Sigmoid colon (tissue), 7 donors: ENCODE data around the gene IFITM2. TPM values are rescaled to one million over a fixed set of nuclear protein-coding genes. Genes with fewer than 3 reads are reported as not detected.

Experiments
- DNase-seq: peaks from one replicate; pipeline ENCODE4 v3.0.0-alpha.2; 2019
- H3K27ac ChIP-seq, 4 donors: fragments of 200-600 bp; sonication (generic); one replicate each; pipeline ENCODE4 v1.5.1; 2016 to 2019; ENCODE audit warnings: mild to moderate bottlenecking in 1 of 4
- H3K27me3 ChIP-seq, 3 donors: fragments of 200-600 bp; sonication (generic); one replicate each; pipeline ENCODE4 v1.5.1; 2019; ENCODE audit warnings: mild to moderate bottlenecking in 1 of 3
- H3K36me3 ChIP-seq, 4 donors: fragments of 200-600 bp; sonication (generic); one replicate each; pipeline ENCODE4 v1.5.1; 2016 to 2019
- H3K4me1 ChIP-seq, 4 donors: fragments of 200-600 bp; sonication (generic); one replicate each; pipeline ENCODE4 v1.5.1; 2017 to 2019
- H3K4me3 ChIP-seq, 4 donors: fragments of 200-600 bp; sonication (generic); one replicate each; pipeline ENCODE4 v1.5.1; 2017 to 2019; ENCODE audit warnings: mild to moderate bottlenecking in 2 of 4, moderate library complexity in 1 of 4
- H3K9me3 ChIP-seq, 4 donors: fragments of 200-600 bp in 3 of 4; sonication (generic) in 3 of 4; one replicate each; pipeline versions ENCODE4 v1.5.1 to v1.6.1; 2013 to 2019
- EP300 ChIP-seq, 4 donors: sonication (generic); formaldehyde crosslinking; IDR thresholded peaks; one replicate each; pipeline ENCODE4 v1.6.1; 2017; ENCODE audit warnings: antibody characterized with exemption in 4 of 4
- POLR2A ChIP-seq, 2 donors: fragments of 450-650 bp; IDR thresholded peaks; one replicate each; pipeline ENCODE4 v1.6.1; 2016; ENCODE audit warnings: antibody characterized with exemption in 2 of 2, mild to moderate bottlenecking in 2 of 2, moderate library complexity in 2 of 2
- POLR2AphosphoS5 ChIP-seq, 4 donors: sonication (generic); formaldehyde crosslinking; IDR thresholded peaks; one replicate each; pipeline ENCODE4 v1.6.1; 2017; ENCODE audit warnings: antibody characterized with exemption in 4 of 4
- WGBS, 2 donors: extraction: QIAGEN DNeasy Blood & Tissue Kit; methylation state at CpG; one replicate each; pipeline ENCODE4 v1.1.7; 2013; 5-methylcytosine and 5-hydroxymethylcytosine counted together
- intact Hi-C: fragments of 100-400 bp; cut with DNase I; formaldehyde crosslinking; loops from one replicate; pipeline ENCODE4 v1.15.1; 2023
- polyA plus RNA-seq, 3 donors: library from polyadenylated mRNA; stranded (reverse); fragments of 200-250 nt; gene quantifications; one replicate each; pipeline ENCODE4 v1.2.3, GENCODE V29; 2013
- small RNA-seq, 3 donors: library from RNA; depleted of rRNA; stranded (forward); fragments of <200 nt; gene quantifications; one replicate each; pipeline ENCODE3, GENCODE V24; 2016
- total RNA-seq, 4 donors: library from RNA; depleted of rRNA; stranded (reverse); fragments of >200 nt; gene quantifications; one replicate each; pipeline ENCODE4 v1.1.0, GENCODE V29; 2016
- TF ChIP-seq, protein P1 (sequence below), 4 experiments: fragments of 450-650 bp in 3 of 4; fragments of 200-600 bp in 1 of 4; IDR thresholded peaks; one replicate each; pipeline ENCODE4 v1.5.1; 2016 to 2019; ENCODE audit warnings: antibody characterized with exemption in 4 of 4, mild to moderate bottlenecking in 3 of 4, moderate library complexity in 2 of 4
- donor health status: healthy with polysubstance abuse.
- donor health status: Bipolar disorder and iron deficiency.
- donor health status: healthy.

Gene IFITM2
- total and polyA plus RNA-seq, 7 donors: 73.3 to 461 (median 161) TPM

DNA sequence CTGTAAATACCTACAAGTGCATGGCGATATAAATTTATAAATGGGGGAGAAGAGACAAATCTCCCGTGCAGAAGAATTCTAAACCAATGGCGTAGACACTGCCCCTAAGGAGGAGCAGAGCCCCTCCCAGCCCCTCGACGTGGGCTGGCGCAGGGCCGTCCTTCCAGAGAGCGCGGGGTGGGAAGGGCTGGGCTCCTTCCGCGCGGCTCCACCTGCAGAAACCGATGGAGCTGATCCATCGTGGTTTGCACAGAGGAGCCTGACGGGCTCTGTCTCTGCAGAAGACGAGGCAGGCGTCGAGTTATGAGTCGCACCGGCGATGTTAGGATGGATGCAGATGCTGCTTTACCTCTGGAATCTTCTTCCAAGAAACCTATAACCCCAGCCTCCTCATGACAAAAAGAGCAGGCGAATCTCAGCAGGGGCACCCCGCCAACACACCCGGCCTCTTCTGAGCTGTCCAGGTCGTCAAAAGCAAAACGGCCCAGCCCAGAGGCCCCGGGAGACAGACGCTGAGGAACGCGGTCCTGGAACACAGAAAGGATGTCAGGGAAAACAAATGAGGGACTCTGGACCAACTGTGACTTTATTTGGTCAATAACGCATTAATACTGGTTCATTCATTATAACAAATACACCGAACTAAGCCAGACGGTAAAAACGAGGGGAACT, 50.6 kb downstream of the IFITM2 start:
- peak overlapping the region in 1 of 4 donors; percentile 15 for H3K27ac ChIP-seq
- 68 to 81% methylated on average over 34 of the region's 34 CpGs for WGBS, 2 donors
- no peaks in the 10 kb centered on the region for H3K36me3 ChIP-seq
- peaks cover 0 to 2% (median 0%) of the 10 kb centered on the region in 4 donors for H3K9me3 ChIP-seq
- TF ChIP-seq POLR2A (IDR thresholded peaks at IDR 0.05): no peak
- no peak for TF ChIP-seq POLR2AphosphoS5 (IDR thresholded peaks at IDR 0.05)
- TF ChIP-seq, protein P1, sequence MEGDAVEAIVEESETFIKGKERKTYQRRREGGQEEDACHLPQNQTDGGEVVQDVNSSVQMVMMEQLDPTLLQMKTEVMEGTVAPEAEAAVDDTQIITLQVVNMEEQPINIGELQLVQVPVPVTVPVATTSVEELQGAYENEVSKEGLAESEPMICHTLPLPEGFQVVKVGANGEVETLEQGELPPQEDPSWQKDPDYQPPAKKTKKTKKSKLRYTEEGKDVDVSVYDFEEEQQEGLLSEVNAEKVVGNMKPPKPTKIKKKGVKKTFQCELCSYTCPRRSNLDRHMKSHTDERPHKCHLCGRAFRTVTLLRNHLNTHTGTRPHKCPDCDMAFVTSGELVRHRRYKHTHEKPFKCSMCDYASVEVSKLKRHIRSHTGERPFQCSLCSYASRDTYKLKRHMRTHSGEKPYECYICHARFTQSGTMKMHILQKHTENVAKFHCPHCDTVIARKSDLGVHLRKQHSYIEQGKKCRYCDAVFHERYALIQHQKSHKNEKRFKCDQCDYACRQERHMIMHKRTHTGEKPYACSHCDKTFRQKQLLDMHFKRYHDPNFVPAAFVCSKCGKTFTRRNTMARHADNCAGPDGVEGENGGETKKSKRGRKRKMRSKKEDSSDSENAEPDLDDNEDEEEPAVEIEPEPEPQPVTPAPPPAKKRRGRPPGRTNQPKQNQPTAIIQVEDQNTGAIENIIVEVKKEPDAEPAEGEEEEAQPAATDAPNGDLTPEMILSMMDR (IDR thresholded peaks at IDR 0.05): no peak
- no peak for TF ChIP-seq EP300 (IDR thresholded peaks at IDR 0.05)
- H3K4me1 ChIP-seq: peaks cover 0 to 33% (median 27%) of the 10 kb centered on the region in 4 donors
- H3K4me3 ChIP-seq: peak overlapping the region in 1 of 4 donors; percentile 5
- peak; percentile 69 for DNase-seq
- intact Hi-C loops: loop anchor here (5.0 kb wide), 3 partner anchors 89 to 151 kb away; partner anchors contain the start of genes BET1L and RIC8A
- H3K27me3 ChIP-seq: peaks cover 0 to 16% (median 4%) of the 10 kb centered on the region in 3 donors

Small RNA genes within 50 kb of the gene (small RNA-seq; reads per million reads assigned to genes)
- gene AC136475.6: 0 reads per million in 3 donors

Other genes starting within 250 kb of the IFITM2 start
- gene SCGB1C1, start 114.7 kb upstream of the IFITM2 start, total RNA-seq: not detected
- not detected for gene SCGB1C1, start 114.7 kb upstream of the IFITM2 start, polyA plus RNA-seq
- gene BET1L, start 100.4 kb upstream of the IFITM2 start, total RNA-seq: 10 to 100 TPM; 22.8 to 29.6 (median 23.8) TPM
- gene BET1L, start 100.4 kb upstream of the IFITM2 start, polyA plus RNA-seq: 10 to 100 TPM; 33.8 to 48.1 (median 39.0) TPM
- 100 to 1,000 TPM in 1 of 4 donors, 10 to 100 TPM in 3; 73.7 to 103 (median 86.8) TPM for gene RIC8A, start 100.1 kb upstream of the IFITM2 start, total RNA-seq
- 10 to 100 TPM; 39.6 to 69.1 (median 47.9) TPM for gene RIC8A, start 100.1 kb upstream of the IFITM2 start, polyA plus RNA-seq
- 10 to 100 TPM in 3 of 4 donors, 1 to 10 TPM in 1; 6.4 to 12.5 (median 11.5) TPM for gene SIRT3, start 71.5 kb upstream of the IFITM2 start, total RNA-seq
- 10 to 100 TPM in 2 of 3 donors, 1 to 10 TPM in 1; 9.6 to 21.0 (median 12.5) TPM for gene SIRT3, start 71.5 kb upstream of the IFITM2 start, polyA plus RNA-seq
- 100 to 1,000 TPM in 2 of 4 donors, 10 to 100 TPM in 2; 86.2 to 118 (median 99.3) TPM for gene PSMD13, start 70.8 kb upstream of the IFITM2 start, total RNA-seq
- 100 to 1,000 TPM; 111 to 180 (median 138) TPM for gene PSMD13, start 70.8 kb upstream of the IFITM2 start, polyA plus RNA-seq
- gene NLRP6, start 29.4 kb upstream of the IFITM2 start, total RNA-seq: 1 to 10 TPM in 2 of 4 donors, under 1 TPM in 1, not detected in 1; 0.33 to 2.5 (median 1.6) TPM
- 1 to 10 TPM in 1 of 3 donors, not detected in 2; 3.3 TPM for gene NLRP6, start 29.4 kb upstream of the IFITM2 start, polyA plus RNA-seq
- 10 to 100 TPM; 11.4 to 15.3 (median 13.6) TPM for gene PGGHG, start 18.7 kb upstream of the IFITM2 start, total RNA-seq
- 10 to 100 TPM in 1 of 3 donors, 1 to 10 TPM in 2; 1.6 to 68.0 (median 3.6) TPM for gene PGGHG, start 18.7 kb upstream of the IFITM2 start, polyA plus RNA-seq
- gene IFITM5, start 8.3 kb upstream of the IFITM2 start, total RNA-seq: not detected
- not detected for gene IFITM5, start 8.3 kb upstream of the IFITM2 start, polyA plus RNA-seq
- gene IFITM1, start 6.2 kb downstream of the IFITM2 start, total RNA-seq: 10 to 100 TPM; 82.4 to 94.2 (median 92.6) TPM
- gene IFITM1, start 6.2 kb downstream of the IFITM2 start, polyA plus RNA-seq: 100 to 1,000 TPM in 1 of 3 donors, 10 to 100 TPM in 2; 41.2 to 580 (median 58.9) TPM
- 100 to 1,000 TPM; 278 to 463 (median 291) TPM for gene IFITM3, start 13.0 kb downstream of the IFITM2 start, total RNA-seq
- gene IFITM3, start 13.0 kb downstream of the IFITM2 start, polyA plus RNA-seq: 1,000 to 10,000 TPM in 1 of 3 donors, 100 to 1,000 TPM in 2; 116 to 1,104 (median 383) TPM
- 1 to 10 TPM; 1.4 to 9.1 (median 2.7) TPM for gene B4GALNT4, start 61.7 kb downstream of the IFITM2 start, total RNA-seq
- 1 to 10 TPM in 2 of 3 donors, not detected in 1; 7.6 to 7.8 TPM for gene B4GALNT4, start 61.7 kb downstream of the IFITM2 start, polyA plus RNA-seq
- gene PKP3, start 86.4 kb downstream of the IFITM2 start, total RNA-seq: under 1 TPM in 2 of 4 donors, not detected in 2; 0.27 to 0.71 TPM
- gene PKP3, start 86.4 kb downstream of the IFITM2 start, polyA plus RNA-seq: 100 to 1,000 TPM in 1 of 3 donors, 10 to 100 TPM in 2; 57.1 to 140 (median 86.7) TPM
- 10 to 100 TPM; 51.0 to 70.9 (median 53.1) TPM for gene SIGIRR, start 107.2 kb downstream of the IFITM2 start, total RNA-seq
- gene SIGIRR, start 107.2 kb downstream of the IFITM2 start, polyA plus RNA-seq: 100 to 1,000 TPM in 1 of 3 donors, 10 to 100 TPM in 2; 46.8 to 122 (median 50.2) TPM
- 1 to 10 TPM in 1 of 4 donors, under 1 TPM in 3; 0.14 to 2.5 (median 0.26) TPM for gene ANO9, start 134.2 kb downstream of the IFITM2 start, total RNA-seq
- 100 to 1,000 TPM in 1 of 3 donors, 1 to 10 TPM in 2; 4.2 to 123 (median 6.5) TPM for gene ANO9, start 134.2 kb downstream of the IFITM2 start, polyA plus RNA-seq
- 10 to 100 TPM; 30.1 to 76.2 (median 44.6) TPM for gene PTDSS2, start 142.5 kb downstream of the IFITM2 start, total RNA-seq
- gene PTDSS2, start 142.5 kb downstream of the IFITM2 start, polyA plus RNA-seq: 10 to 100 TPM in 1 of 3 donors, 1 to 10 TPM in 2; 4.8 to 29.0 (median 6.5) TPM
- gene RNH1, start 199.4 kb downstream of the IFITM2 start, total RNA-seq: 100 to 1,000 TPM; 150 to 210 (median 160) TPM
- gene RNH1, start 199.4 kb downstream of the IFITM2 start, polyA plus RNA-seq: 100 to 1,000 TPM; 101 to 126 (median 108) TPM
- 10 to 100 TPM; 27.8 to 59.3 (median 32.8) TPM for gene HRAS, start 227.8 kb downstream of the IFITM2 start, total RNA-seq
- 10 to 100 TPM; 44.6 to 76.1 (median 66.1) TPM for gene HRAS, start 227.8 kb downstream of the IFITM2 start, polyA plus RNA-seq
- gene LRRC56, start 229.7 kb downstream of the IFITM2 start, total RNA-seq: under 1 TPM in 1 of 4 donors, not detected in 3; 0.14 TPM
- 1 to 10 TPM; 2.4 to 5.9 (median 5.8) TPM for gene LRRC56, start 229.7 kb downstream of the IFITM2 start, polyA plus RNA-seq